G401.6 (cell line): ENCODE data around the gene ZNF362.

Experiments
- FAIRE-seq: peaks from 2 replicates; lab custom pipeline; 2012; peaks lifted over from hg19 to GRCh38; lab: Jason Lieb, UNC

The ZNF362 gene

DNA sequence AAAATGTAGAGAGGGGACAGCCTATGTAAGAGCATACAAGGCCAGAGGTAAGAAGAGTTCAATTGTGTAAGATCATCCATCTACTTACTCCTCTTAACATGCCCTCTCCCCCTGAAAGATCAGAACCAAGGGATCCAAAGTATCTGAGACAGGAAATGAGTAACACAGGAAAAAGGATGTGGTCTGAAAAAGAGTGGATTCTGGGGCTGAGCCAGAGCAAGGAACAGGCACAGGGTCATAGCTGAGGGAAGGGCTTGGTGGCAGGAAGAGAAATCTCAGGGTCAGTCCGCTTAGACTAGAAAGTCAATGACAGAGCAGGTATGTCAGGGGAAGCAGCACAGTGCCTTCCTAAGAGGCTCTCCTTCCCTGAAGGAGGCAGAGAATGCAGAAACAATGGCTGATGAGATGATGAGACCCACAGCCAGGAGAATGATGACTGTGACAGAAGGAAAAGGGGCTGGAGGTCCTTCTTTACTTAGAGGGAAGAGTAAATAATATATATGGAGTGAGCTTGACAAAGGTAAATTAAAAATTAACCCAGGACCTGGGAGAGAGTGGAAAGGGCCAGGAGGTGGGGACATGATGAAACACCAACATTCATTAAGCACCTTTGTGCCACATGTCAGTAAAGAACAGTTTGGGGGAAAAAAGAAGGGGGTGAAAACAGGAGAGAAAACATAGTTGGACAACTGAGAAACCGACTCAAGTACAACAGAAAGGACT, 90.8 kb downstream of the ZNF362 start:
- FAIRE-seq: no peak

- no peak for FAIRE-seq
Observed at GRCh38 chr1:33347650-33347992, 91.3 kb downstream of the ZNF362 start.

- no peak for FAIRE-seq
Observed at GRCh38 chr1:33348194-33348593, 91.9 kb downstream of the ZNF362 start.

DNA sequence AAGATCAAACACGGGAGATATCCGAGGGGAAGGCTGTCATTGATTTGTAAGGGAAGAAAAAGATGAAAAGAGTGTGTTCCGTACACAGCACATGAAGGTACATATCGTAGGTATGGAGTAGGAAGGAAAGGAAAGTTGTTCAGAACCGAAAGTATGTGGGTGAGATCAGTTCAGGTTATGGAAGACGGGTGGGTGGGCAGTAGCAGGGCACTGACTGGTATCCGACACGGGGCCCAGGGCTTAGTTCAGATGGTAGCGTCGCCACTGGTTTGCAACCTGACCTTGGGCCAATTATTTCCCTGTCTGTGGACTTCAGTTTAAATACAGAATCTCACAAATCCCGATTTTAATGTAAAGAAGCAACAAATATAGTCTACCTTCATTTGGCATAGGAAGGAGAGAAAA, 92.4 kb downstream of the ZNF362 start:
- no peak for FAIRE-seq

DNA sequence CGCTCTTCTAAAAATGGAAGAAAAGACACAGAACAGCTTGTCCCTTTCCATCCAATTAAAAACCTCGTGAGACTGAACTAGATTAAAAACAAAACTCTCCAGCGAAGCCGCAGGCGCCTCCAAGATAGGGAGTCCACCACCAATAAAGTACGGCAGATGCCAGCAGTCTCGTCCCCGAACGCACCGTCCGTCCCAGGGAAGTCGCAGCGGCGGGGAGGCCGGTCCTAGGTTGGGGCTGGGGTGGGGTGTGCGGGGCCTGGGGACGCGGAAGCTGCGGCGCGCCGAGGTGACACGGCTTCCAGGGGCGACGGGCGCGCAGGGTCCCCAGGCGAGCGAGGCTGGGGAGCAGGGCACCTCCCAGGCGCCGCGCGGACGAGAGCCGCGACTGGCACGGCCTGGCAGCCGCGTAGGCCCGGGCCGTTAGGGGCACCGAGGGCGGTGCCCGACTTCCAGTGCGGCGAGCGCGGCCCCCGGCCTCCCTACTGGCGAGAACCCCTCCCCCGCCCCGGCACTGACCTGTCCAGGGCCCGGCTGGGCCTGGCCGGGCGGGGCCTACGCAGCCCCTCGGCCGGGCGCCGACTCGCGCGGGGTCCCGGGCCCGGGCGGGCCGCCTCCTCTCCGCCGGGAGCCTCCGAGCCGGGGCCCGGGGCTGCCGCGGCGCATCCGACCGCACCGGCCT, 92.9 kb downstream of the ZNF362 start:
- FAIRE-seq: no peak

DNA sequence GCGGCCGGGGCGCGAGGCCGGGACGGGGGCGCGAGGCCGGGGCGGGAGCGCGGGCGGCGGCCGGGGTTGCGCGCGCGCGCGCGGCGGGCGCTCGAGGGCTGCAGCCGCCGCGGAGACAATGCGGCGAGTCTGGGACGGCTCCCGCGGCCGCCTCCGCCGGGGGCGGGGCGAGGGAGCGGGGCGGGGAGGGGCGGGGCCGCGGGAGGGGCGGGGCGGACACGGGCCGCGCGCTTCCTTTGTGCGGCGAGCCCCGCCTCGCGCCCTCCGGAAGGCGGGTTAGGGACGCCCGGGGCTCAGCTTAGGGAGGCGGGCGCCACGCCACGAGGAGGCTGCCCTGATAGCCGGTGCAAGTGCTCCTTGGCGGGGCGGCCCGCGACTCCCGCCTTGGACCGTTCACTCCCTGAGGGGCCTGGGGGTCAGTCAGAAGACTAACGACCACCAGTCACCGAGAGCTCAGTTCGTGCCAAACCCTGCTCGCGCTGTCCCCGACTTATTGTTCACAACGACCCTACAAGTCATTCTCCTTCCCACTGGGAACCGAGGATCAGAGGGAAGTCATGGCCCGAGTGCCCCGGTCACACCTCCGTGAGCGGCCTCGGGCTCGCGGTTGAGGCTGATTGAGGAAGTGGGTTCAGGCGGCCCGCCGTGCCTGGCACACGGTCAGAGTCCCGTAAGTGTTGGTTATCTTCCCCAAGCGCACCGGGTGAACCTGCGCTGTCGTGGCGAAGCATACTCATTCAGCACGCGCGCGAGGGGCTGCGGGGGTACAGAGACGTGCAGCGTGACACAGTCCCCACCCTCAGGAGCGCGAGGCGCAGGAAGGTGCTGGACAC, 93.7 kb downstream of the ZNF362 start:
- FAIRE-seq: no peak
